ENCODE measurements around the gene PSMA1. TPM values are rescaled to one million over a fixed set of nuclear protein-coding genes. Genes with fewer than 3 reads are reported as not detected.

The PSMA1 gene
- total and polyA plus RNA-seq, 2 of the 8 experiments (the other 6 are each of a cell fraction or from before 2014, with no cell fraction given) = 148 to 159 TPM

DNA sequence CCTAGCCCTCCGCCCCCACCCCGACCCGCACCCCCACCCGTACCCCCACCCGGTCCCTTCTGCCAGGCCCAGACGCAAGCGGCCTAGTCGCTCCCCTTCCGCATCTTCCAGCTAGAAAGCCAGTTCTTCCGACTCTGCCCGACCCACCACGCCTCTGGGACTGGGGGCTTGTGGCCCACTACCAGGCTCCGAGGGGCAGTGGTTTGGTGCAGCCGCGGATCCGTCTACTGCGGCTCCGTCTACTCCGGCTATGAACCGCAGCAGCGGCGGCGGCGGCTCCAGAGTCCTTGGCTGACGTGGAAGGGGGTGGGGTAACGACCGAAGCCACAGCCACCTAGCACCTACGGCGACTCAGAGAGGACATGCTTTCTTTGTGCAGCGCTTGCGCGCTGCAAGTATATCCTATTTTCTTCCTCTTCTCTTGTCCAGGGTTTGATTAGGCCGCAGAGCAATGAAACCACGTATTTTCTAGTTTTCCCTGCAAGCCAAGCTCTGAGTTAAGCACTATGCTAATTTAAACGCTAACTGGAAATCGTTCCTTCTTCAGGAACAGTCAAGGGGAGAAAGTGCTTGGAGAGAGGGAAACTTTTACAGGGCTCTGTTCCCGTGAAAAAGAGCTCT, 20.5 kb downstream of the PSMA1 start, which contains the start of gene COPB1 (continued):
- TF ChIP-seq, protein P1, sequence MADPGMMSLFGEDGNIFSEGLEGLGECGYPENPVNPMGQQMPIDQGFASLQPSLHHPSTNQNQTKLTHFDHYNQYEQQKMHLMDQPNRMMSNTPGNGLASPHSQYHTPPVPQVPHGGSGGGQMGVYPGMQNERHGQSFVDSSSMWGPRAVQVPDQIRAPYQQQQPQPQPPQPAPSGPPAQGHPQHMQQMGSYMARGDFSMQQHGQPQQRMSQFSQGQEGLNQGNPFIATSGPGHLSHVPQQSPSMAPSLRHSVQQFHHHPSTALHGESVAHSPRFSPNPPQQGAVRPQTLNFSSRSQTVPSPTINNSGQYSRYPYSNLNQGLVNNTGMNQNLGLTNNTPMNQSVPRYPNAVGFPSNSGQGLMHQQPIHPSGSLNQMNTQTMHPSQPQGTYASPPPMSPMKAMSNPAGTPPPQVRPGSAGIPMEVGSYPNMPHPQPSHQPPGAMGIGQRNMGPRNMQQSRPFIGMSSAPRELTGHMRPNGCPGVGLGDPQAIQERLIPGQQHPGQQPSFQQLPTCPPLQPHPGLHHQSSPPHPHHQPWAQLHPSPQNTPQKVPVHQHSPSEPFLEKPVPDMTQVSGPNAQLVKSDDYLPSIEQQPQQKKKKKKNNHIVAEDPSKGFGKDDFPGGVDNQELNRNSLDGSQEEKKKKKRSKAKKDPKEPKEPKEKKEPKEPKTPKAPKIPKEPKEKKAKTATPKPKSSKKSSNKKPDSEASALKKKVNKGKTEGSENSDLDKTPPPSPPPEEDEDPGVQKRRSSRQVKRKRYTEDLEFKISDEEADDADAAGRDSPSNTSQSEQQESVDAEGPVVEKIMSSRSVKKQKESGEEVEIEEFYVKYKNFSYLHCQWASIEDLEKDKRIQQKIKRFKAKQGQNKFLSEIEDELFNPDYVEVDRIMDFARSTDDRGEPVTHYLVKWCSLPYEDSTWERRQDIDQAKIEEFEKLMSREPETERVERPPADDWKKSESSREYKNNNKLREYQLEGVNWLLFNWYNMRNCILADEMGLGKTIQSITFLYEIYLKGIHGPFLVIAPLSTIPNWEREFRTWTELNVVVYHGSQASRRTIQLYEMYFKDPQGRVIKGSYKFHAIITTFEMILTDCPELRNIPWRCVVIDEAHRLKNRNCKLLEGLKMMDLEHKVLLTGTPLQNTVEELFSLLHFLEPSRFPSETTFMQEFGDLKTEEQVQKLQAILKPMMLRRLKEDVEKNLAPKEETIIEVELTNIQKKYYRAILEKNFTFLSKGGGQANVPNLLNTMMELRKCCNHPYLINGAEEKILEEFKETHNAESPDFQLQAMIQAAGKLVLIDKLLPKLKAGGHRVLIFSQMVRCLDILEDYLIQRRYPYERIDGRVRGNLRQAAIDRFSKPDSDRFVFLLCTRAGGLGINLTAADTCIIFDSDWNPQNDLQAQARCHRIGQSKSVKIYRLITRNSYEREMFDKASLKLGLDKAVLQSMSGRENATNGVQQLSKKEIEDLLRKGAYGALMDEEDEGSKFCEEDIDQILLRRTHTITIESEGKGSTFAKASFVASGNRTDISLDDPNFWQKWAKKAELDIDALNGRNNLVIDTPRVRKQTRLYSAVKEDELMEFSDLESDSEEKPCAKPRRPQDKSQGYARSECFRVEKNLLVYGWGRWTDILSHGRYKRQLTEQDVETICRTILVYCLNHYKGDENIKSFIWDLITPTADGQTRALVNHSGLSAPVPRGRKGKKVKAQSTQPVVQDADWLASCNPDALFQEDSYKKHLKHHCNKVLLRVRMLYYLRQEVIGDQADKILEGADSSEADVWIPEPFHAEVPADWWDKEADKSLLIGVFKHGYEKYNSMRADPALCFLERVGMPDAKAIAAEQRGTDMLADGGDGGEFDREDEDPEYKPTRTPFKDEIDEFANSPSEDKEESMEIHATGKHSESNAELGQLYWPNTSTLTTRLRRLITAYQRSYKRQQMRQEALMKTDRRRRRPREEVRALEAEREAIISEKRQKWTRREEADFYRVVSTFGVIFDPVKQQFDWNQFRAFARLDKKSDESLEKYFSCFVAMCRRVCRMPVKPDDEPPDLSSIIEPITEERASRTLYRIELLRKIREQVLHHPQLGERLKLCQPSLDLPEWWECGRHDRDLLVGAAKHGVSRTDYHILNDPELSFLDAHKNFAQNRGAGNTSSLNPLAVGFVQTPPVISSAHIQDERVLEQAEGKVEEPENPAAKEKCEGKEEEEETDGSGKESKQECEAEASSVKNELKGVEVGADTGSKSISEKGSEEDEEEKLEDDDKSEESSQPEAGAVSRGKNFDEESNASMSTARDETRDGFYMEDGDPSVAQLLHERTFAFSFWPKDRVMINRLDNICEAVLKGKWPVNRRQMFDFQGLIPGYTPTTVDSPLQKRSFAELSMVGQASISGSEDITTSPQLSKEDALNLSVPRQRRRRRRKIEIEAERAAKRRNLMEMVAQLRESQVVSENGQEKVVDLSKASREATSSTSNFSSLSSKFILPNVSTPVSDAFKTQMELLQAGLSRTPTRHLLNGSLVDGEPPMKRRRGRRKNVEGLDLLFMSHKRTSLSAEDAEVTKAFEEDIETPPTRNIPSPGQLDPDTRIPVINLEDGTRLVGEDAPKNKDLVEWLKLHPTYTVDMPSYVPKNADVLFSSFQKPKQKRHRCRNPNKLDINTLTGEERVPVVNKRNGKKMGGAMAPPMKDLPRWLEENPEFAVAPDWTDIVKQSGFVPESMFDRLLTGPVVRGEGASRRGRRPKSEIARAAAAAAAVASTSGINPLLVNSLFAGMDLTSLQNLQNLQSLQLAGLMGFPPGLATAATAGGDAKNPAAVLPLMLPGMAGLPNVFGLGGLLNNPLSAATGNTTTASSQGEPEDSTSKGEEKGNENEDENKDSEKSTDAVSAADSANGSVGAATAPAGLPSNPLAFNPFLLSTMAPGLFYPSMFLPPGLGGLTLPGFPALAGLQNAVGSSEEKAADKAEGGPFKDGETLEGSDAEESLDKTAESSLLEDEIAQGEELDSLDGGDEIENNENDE (IDR thresholded peaks at IDR 0.05; ENCODE audit: insufficient replicate concordance, low read length) = no peak
- TF ChIP-seq RBBP5 (IDR thresholded peaks at IDR 0.05; ENCODE audit: borderline replicate concordance, low read depth, low read length) (peak; percentile 86; the same call in 1 of the 2 replicates), BCL11A (IDR thresholded peaks at IDR 0.05; ENCODE audit: low read depth in 2 of 2, low read length in 2 of 2) (no peak), EGR1 (IDR thresholded peaks at IDR 0.05; ENCODE audit: borderline replicate concordance, low read depth, low read length) (no peak), FOSL1 (IDR thresholded peaks at IDR 0.05; ENCODE audit: insufficient read depth, low read depth, low read length) (no peak), SIN3A (conservative IDR thresholded peaks at IDR 0.05 in 1 of 2, IDR thresholded peaks at IDR 0.05 in 1 of 2; ENCODE audit: low read depth in 1 of 2, low read length in 2 of 2) (no peak; a peak in 1 of 4 replicates)
- TF ChIP-seq, protein P2, sequence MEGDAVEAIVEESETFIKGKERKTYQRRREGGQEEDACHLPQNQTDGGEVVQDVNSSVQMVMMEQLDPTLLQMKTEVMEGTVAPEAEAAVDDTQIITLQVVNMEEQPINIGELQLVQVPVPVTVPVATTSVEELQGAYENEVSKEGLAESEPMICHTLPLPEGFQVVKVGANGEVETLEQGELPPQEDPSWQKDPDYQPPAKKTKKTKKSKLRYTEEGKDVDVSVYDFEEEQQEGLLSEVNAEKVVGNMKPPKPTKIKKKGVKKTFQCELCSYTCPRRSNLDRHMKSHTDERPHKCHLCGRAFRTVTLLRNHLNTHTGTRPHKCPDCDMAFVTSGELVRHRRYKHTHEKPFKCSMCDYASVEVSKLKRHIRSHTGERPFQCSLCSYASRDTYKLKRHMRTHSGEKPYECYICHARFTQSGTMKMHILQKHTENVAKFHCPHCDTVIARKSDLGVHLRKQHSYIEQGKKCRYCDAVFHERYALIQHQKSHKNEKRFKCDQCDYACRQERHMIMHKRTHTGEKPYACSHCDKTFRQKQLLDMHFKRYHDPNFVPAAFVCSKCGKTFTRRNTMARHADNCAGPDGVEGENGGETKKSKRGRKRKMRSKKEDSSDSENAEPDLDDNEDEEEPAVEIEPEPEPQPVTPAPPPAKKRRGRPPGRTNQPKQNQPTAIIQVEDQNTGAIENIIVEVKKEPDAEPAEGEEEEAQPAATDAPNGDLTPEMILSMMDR (IDR thresholded peaks at IDR 0.05; ENCODE audit: control extremely low read depth in 1 of 3, insufficient read depth in 1 of 3, low read depth in 1 of 3, low read length in 3 of 3) = no peak

Data from H1 (cell line).